Measurements from ENCODE around the gene SLC22A15. TPM values are rescaled to one million over a fixed set of nuclear protein-coding genes. Genes with fewer than 3 reads are reported as not detected.

The SLC22A15 gene
- total RNA-seq, 1 donor from 2014 or later: 9.8 TPM

- TF ChIP-seq POLR2AphosphoS5 (IDR thresholded peaks at IDR 0.05; ENCODE audit: insufficient read depth in 1 of 2, low read depth in 1 of 2) (no peak), CTCF (IDR thresholded peaks at IDR 0.05) (no peak), POLR2A (IDR thresholded peaks at IDR 0.05) (no peak)
These were observed 123.1 kb downstream of the SLC22A15 start for GRCh38 chr1:116099379-116099778.

DNA sequence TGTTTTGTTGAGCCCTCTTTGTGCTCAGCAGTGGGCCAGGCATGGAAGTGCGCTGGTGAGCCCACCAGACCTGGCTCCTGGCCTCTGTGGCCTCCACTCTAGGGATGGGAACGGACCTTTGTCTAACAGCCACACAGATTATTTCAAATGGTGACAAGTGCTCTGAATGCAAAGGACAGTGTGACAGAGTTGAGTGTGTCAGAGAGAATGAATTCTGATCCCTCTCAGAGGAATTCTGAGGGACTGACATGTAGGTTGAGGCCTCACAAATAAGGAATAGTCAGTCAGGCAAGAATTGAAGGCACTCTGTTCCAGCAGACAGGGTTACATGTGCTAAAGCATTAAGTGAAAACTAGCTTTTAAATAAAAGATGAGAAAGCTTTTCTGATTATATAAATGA is 123.6 kb downstream of the SLC22A15 start:
- TF ChIP-seq POLR2AphosphoS5 (IDR thresholded peaks at IDR 0.05; ENCODE audit: insufficient read depth in 1 of 2, low read depth in 1 of 2): no peak
- no peak for TF ChIP-seq CTCF (IDR thresholded peaks at IDR 0.05)
- TF ChIP-seq POLR2A (IDR thresholded peaks at IDR 0.05): no peak
- no peak overlapping the region for H3K4me3 ChIP-seq
- no peaks in the 10 kb centered on the region for H3K27me3 ChIP-seq
- no peak for DNase-seq (ENCODE audit: extremely low spot score in 2 of 2)
- H3K36me3 ChIP-seq: no peaks in the 10 kb centered on the region
- intact Hi-C loops (cut with DNase I): no loop called here
- H3K4me1 ChIP-seq: no peaks in the 10 kb centered on the region
- no peaks in the 10 kb centered on the region for H3K9me3 ChIP-seq
- no peak overlapping the region for H3K27ac ChIP-seq

More at GRCh38 chr1:116099379-116099778, 123.1 kb downstream of the SLC22A15 start:
- Histone ChIP-seq H3K36me3 (no peaks in the 10 kb centered on the region), H3K27me3 (no peaks in the 10 kb centered on the region), H3K4me3 (no peak overlapping the region), H3K9me3 (no peaks in the 10 kb centered on the region), H3K27ac (no peak overlapping the region), H3K4me1 (no peaks in the 10 kb centered on the region)
- no peak for DNase-seq (ENCODE audit: extremely low spot score in 2 of 2)
- intact Hi-C loops (cut with DNase I): no loop called here

GRCh38 chr1:116104667-116105066 is 128.4 kb downstream of the SLC22A15 start:
- intact Hi-C loops (cut with DNase I): no loop called here
- DNase-seq (ENCODE audit: extremely low spot score in 2 of 2): no peak
- TF ChIP-seq CTCF (IDR thresholded peaks at IDR 0.05) (no peak), POLR2A (IDR thresholded peaks at IDR 0.05) (no peak), POLR2AphosphoS5 (IDR thresholded peaks at IDR 0.05; ENCODE audit: insufficient read depth in 1 of 2, low read depth in 1 of 2) (no peak)
- Histone ChIP-seq H3K4me3 (no peak overlapping the region), H3K27me3 (no peaks in the 10 kb centered on the region), H3K27ac (no peak overlapping the region), H3K4me1 (no peaks in the 10 kb centered on the region), H3K9me3 (no peaks in the 10 kb centered on the region), H3K36me3 (no peaks in the 10 kb centered on the region)

DNA sequence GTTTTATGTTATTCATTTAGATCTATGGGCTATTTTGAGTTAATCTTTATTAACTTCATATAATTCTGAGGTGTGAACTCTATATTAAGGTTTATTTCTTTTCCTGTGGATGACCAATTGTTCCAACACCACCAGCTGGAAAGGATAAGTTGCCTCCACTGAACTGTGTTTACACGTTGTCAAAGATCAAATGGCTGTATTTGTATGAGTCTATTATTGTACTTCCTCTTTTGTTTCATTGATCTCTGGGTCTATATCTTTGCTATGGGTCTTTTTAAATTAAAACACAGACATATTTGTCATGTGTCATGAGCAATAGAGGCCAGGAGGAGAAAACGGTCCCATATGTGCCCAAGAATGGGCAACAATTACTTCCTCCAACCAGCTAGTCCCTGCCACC is 129.7 kb downstream of the SLC22A15 start:
- Histone ChIP-seq H3K4me1 (no peaks in the 10 kb centered on the region), H3K27ac (no peak overlapping the region), H3K9me3 (no peaks in the 10 kb centered on the region), H3K36me3 (no peaks in the 10 kb centered on the region), H3K27me3 (no peaks in the 10 kb centered on the region), H3K4me3 (no peak overlapping the region)
- no peak for TF ChIP-seq POLR2AphosphoS5 (IDR thresholded peaks at IDR 0.05; ENCODE audit: insufficient read depth in 1 of 2, low read depth in 1 of 2)
- no peak for TF ChIP-seq POLR2A (IDR thresholded peaks at IDR 0.05)
- TF ChIP-seq CTCF (IDR thresholded peaks at IDR 0.05): no peak
- intact Hi-C loops (cut with DNase I): no loop called here
- no peak for DNase-seq (ENCODE audit: extremely low spot score in 2 of 2)

GRCh38 chr1:116106646-116107045 is 130.3 kb downstream of the SLC22A15 start:
- H3K4me1 ChIP-seq: no peaks in the 10 kb centered on the region
- H3K9me3 ChIP-seq: no peaks in the 10 kb centered on the region
- TF ChIP-seq POLR2AphosphoS5 (IDR thresholded peaks at IDR 0.05; ENCODE audit: insufficient read depth in 1 of 2, low read depth in 1 of 2) (no peak), POLR2A (IDR thresholded peaks at IDR 0.05) (no peak), CTCF (IDR thresholded peaks at IDR 0.05) (no peak)
- no peaks in the 10 kb centered on the region for H3K27me3 ChIP-seq
- H3K27ac ChIP-seq: no peak overlapping the region
- H3K36me3 ChIP-seq: no peaks in the 10 kb centered on the region
- no peak overlapping the region for H3K4me3 ChIP-seq
- DNase-seq (ENCODE audit: extremely low spot score in 2 of 2): no peak
- intact Hi-C loops (cut with DNase I): no loop called here
